H1 (cell line): Measurements from ENCODE around the gene EGFR. TPM values are rescaled to one million over a fixed set of nuclear protein-coding genes. Genes with fewer than 3 reads are reported as not detected.

Experiments used
- CTCF ChIA-PET: fragments of 300-600 bp; sonication (Branson Sonifier 250); formaldehyde crosslinking; loops from one replicate; lab custom pipeline; 2021; ENCODE audit not compliant: partially characterized antibody; lab: Charles Lee
- POLR2A ChIA-PET: fragments of 300-600 bp; sonication (Branson Sonifier 250); formaldehyde crosslinking; loops from one replicate; lab custom pipeline; 2021; ENCODE audit warnings: inconsistent platforms; ENCODE audit not compliant: partially characterized antibody; lab: Charles Lee
- DNase-seq, 2 experiments: peaks; one replicate each; pipeline versions ENCODE4 v3.0.0 to v3.0.0-alpha.2; 2010 to 2022; ENCODE audit warnings: low spot score in 2 of 2, low read depth in 1 of 2, mixed read lengths in 1 of 2
- FAIRE-seq: peaks from 2 replicates; lab custom pipeline; 2011; peaks lifted over from hg19 to GRCh38; lab: Jason Lieb, UNC
- H2AFZ ChIP-seq: 2 replicates; pipeline ENCODE4 v1.8.1; 2012; ENCODE audit warnings: low read length, inconsistent platforms
- H2AK5ac ChIP-seq: 2 replicates; pipeline ENCODE4 v1.6.1; 2013; ENCODE audit warnings: low read depth, low read length
- H2BK120ac ChIP-seq: replicated peaks from 2 replicates; pipeline ENCODE3; 2013; ENCODE audit warnings: low read depth, low read length, inconsistent platforms
- H2BK12ac ChIP-seq: 2 replicates; pipeline ENCODE4 v1.6.1; 2013; ENCODE audit warnings: low read depth, low read length
- H2BK15ac ChIP-seq: 2 replicates; pipeline ENCODE4 v1.6.1; 2013; ENCODE audit warnings: low read length
- H2BK20ac ChIP-seq: 2 replicates; pipeline ENCODE4 v1.6.1; 2013; ENCODE audit warnings: low read length
- H2BK5ac ChIP-seq: 2 replicates; pipeline ENCODE4 v1.6.1; 2013; ENCODE audit warnings: low read depth, low read length
- H3K14ac ChIP-seq: 2 replicates; pipeline ENCODE4 v1.6.1; 2013; ENCODE audit warnings: inconsistent platforms; ENCODE audit not compliant: insufficient read length
- H3K18ac ChIP-seq: 2 replicates; pipeline ENCODE4 v1.6.1; 2013; ENCODE audit warnings: low read length; ENCODE audit errors: extremely low read depth
- H3K23ac ChIP-seq: 2 replicates; pipeline ENCODE4 v1.6.1; 2013; ENCODE audit warnings: inconsistent platforms; ENCODE audit not compliant: insufficient read length
- H3K23me2 ChIP-seq: 2 replicates; pipeline ENCODE4 v1.6.1; 2013; ENCODE audit warnings: low read depth, low read length
- H3K27ac ChIP-seq: 2 replicates; pipeline ENCODE4 v1.6.1; 2011; ENCODE audit warnings: low read depth, low read length, inconsistent platforms
- H3K27me3 ChIP-seq, 4 experiments: replicated peaks in 1 of 4; 1 replicate in 1 of 4; 2 replicates in 3 of 4; pipeline versions ENCODE4 v1.6.1 to v1.8.1; 2011 to 2013; ENCODE audit warnings: low read length in 3 of 4, mild to moderate bottlenecking in 3 of 4, inconsistent platforms in 2 of 4, mixed read lengths in 2 of 4, moderate library complexity in 1 of 4; ENCODE audit not compliant: control insufficient read depth in 3 of 4, insufficient read depth in 3 of 4; ENCODE audit errors: extremely low read depth in 1 of 4
- H3K36me3 ChIP-seq, 4 experiments: 2 replicates each; pipeline versions ENCODE4 v1.6.1 to v1.8.1; 2011 to 2013; ENCODE audit warnings: mild to moderate bottlenecking in 4 of 4, low read length in 3 of 4, moderate library complexity in 2 of 4, control low read depth in 1 of 4, inconsistent platforms in 1 of 4; ENCODE audit not compliant: insufficient read depth in 4 of 4, control insufficient read depth in 2 of 4
- H3K4ac ChIP-seq: replicated peaks from 2 replicates; pipeline ENCODE3; 2013; ENCODE audit warnings: low read length, low read depth, mixed read lengths, inconsistent platforms; ENCODE audit not compliant: insufficient read length
- H3K4me1 ChIP-seq, 4 experiments: replicated peaks in 1 of 4; 1 replicate in 1 of 4; 2 replicates in 3 of 4; pipeline versions ENCODE4 v1.6.1 to v1.8.1; 2011 to 2013; ENCODE audit warnings: low read length in 3 of 4, inconsistent platforms in 2 of 4, mixed read lengths in 1 of 4; ENCODE audit not compliant: insufficient read depth in 4 of 4, control insufficient read depth in 3 of 4
- H3K4me2 ChIP-seq, 2 experiments: 2 replicates each; pipeline versions ENCODE4 v1.6.1 to v1.8.1; 2011 to 2013; ENCODE audit warnings: low read depth in 2 of 2, low read length in 2 of 2, control low read depth in 1 of 2, inconsistent platforms in 1 of 2, mild to moderate bottlenecking in 1 of 2; ENCODE audit not compliant: insufficient read depth in 1 of 2
- H3K4me3 ChIP-seq, 4 experiments: fragments of 200-600, 300-600 bp in 1 of 4; sonication (generic), shearing (Covaris generic), sonication (Bioruptor Twin) in 1 of 4; 2 replicates each; pipeline versions ENCODE4 v1.5.1 to v1.8.1; 2011 to 2016; ENCODE audit warnings: low read length in 4 of 4, low read depth in 3 of 4, control low read depth in 2 of 4, inconsistent platforms in 2 of 4, mild to moderate bottlenecking in 2 of 4, mixed read lengths in 1 of 4, moderate library complexity in 1 of 4; ENCODE audit not compliant: insufficient read depth in 2 of 4; ENCODE audit errors: extremely low read depth in 1 of 4
- H3K56ac ChIP-seq: replicated peaks from 2 replicates; pipeline ENCODE3; 2013; ENCODE audit warnings: low read depth, mild to moderate bottlenecking, mixed read lengths, low read length, inconsistent platforms; ENCODE audit not compliant: insufficient read length
- H3K79me1 ChIP-seq: 2 replicates; pipeline ENCODE4 v1.6.1; 2013; ENCODE audit warnings: low read depth, low read length, control low read depth
- H3K79me2 ChIP-seq, 2 experiments: 2 replicates each; pipeline versions ENCODE4 v1.6.1 to v1.8.1; 2012 to 2013; ENCODE audit warnings: low read length in 2 of 2, mild to moderate bottlenecking in 2 of 2, inconsistent platforms in 1 of 2; ENCODE audit not compliant: insufficient read depth in 2 of 2, control insufficient read depth in 1 of 2
- H3K9ac ChIP-seq, 4 experiments: replicated peaks in 1 of 4; 1 replicate in 1 of 4; 2 replicates in 3 of 4; pipeline versions ENCODE4 v1.6.1 to v1.8.1; 2011 to 2013; ENCODE audit warnings: low read depth in 3 of 4, low read length in 3 of 4, control low read depth in 2 of 4, mild to moderate bottlenecking in 2 of 4, moderate library complexity in 2 of 4, inconsistent platforms in 1 of 4; ENCODE audit errors: extremely low read depth in 1 of 4
- H3K9me3 ChIP-seq, 2 experiments: 2 replicates each; pipeline versions ENCODE4 v1.6.1 to v1.8.1; 2012 to 2013; ENCODE audit warnings: mild to moderate bottlenecking in 2 of 2, moderate library complexity in 2 of 2, control low read depth in 1 of 2, inconsistent platforms in 1 of 2, low read depth in 1 of 2, low read length in 1 of 2, mixed read lengths in 1 of 2; ENCODE audit not compliant: insufficient read depth in 2 of 2
- H4K20me1 ChIP-seq, 2 experiments: replicated peaks in 1 of 2; 2 replicates each; pipeline versions ENCODE3 to v1.8.1; 2011 to 2013; ENCODE audit warnings: inconsistent platforms in 2 of 2, low read length in 2 of 2, mild to moderate bottlenecking in 1 of 2; ENCODE audit not compliant: insufficient read depth in 2 of 2, control insufficient read depth in 1 of 2
- H4K5ac ChIP-seq: 2 replicates; pipeline ENCODE4 v1.6.1; 2013; ENCODE audit warnings: low read length, low read depth, mixed read lengths, inconsistent platforms; ENCODE audit not compliant: insufficient read length
- H4K8ac ChIP-seq: 2 replicates; pipeline ENCODE4 v1.8.0; 2013; ENCODE audit warnings: mild to moderate bottlenecking, moderate library complexity, low read length, inconsistent platforms; ENCODE audit not compliant: insufficient read depth; ENCODE audit errors: extremely low read depth
- H4K91ac ChIP-seq: replicated peaks from 2 replicates; pipeline ENCODE3; 2013; ENCODE audit warnings: low read length, mixed read lengths, inconsistent platforms; ENCODE audit not compliant: insufficient read length
- BACH1 ChIP-seq: IDR thresholded peaks from 2 replicates; pipeline ENCODE4 v1.6.1; 2012; ENCODE audit warnings: low read length, improper control_type of control experiment
- BRCA1 ChIP-seq: IDR thresholded peaks from 2 replicates; pipeline ENCODE4 v1.6.1; 2012; ENCODE audit warnings: low read depth, low read length, improper control_type of control experiment
- KDM5A ChIP-seq: fragments of 200-600 bp; IDR thresholded peaks from 2 replicates; pipeline ENCODE4 v1.7.1; 2012; ENCODE audit warnings: mild to moderate bottlenecking, low read length, inconsistent platforms, mixed read lengths
- MAFK ChIP-seq: IDR thresholded peaks from 2 replicates; pipeline ENCODE4 v1.6.1; 2012; ENCODE audit warnings: low read depth, mild to moderate bottlenecking, improper control_type of control experiment, low read length
- NANOG ChIP-seq: IDR thresholded peaks from 2 replicates; pipeline ENCODE4 v1.6.1; 2011; ENCODE audit warnings: low read length, low read depth, mild to moderate bottlenecking, inconsistent platforms; ENCODE audit not compliant: insufficient read depth, poor library complexity, severe bottlenecking
- POLR2A ChIP-seq, 2 experiments: IDR thresholded peaks; 1 replicate in 1 of 2; 2 replicates in 1 of 2; pipeline ENCODE4 v1.6.1; 2011; ENCODE audit warnings: low read depth in 2 of 2, low read length in 2 of 2, mild to moderate bottlenecking in 2 of 2; ENCODE audit errors: control extremely low read depth in 1 of 2
- RNF2 ChIP-seq: fragments of 200-900, 300-1000 bp; sonication (generic); IDR thresholded peaks from 2 replicates; pipeline ENCODE4 v1.7.1; 2016; ENCODE audit warnings: borderline replicate concordance, low read depth, mild to moderate bottlenecking, antibody characterized with exemption, low read length; ENCODE audit not compliant: poor library complexity, severe bottlenecking; ENCODE audit errors: missing control alignments
- RXRA ChIP-seq: IDR thresholded peaks from 2 replicates; pipeline ENCODE4 v1.6.1; 2011; ENCODE audit warnings: low read depth, mild to moderate bottlenecking, low read length, moderate library complexity; ENCODE audit not compliant: insufficient read depth
- SIN3A ChIP-seq, 2 experiments: IDR thresholded peaks in 1 of 2; conservative IDR thresholded peaks in 1 of 2; 2 replicates each; pipeline ENCODE4 v1.6.1; 2011 to 2012; ENCODE audit warnings: low read length in 2 of 2, improper control_type of control experiment in 1 of 2, low read depth in 1 of 2, mild to moderate bottlenecking in 1 of 2
- SIRT6 ChIP-seq: IDR thresholded peaks from one replicate; pipeline ENCODE4 v1.7.1; 2012; ENCODE audit warnings: low read length, inconsistent platforms
- SP1 ChIP-seq: IDR thresholded peaks from 2 replicates; pipeline ENCODE4 v1.6.1; 2011; ENCODE audit warnings: low read depth, low read length
- SP4 ChIP-seq: IDR thresholded peaks from 2 replicates; pipeline ENCODE4 v1.6.1; 2012; ENCODE audit warnings: low read length, inconsistent platforms
- TAF1 ChIP-seq: IDR thresholded peaks from 2 replicates; pipeline ENCODE4 v1.6.1; 2011; ENCODE audit warnings: mild to moderate bottlenecking, low read depth, low read length
- TCF12 ChIP-seq: IDR thresholded peaks from 2 replicates; pipeline ENCODE4 v1.6.1; 2011; ENCODE audit warnings: low read depth, mild to moderate bottlenecking, low read length
- WGBS, 2 experiments: shearing (Covaris generic) in 1 of 2; methylation state at CpG; one replicate each; pipeline versions ENCODE4 v1.1.6 to v1.1.7; 2013 to 2015; ENCODE audit warnings: low lambda C conversion rate in 2 of 2, mixed read lengths in 2 of 2, inconsistent platforms in 1 of 2, low coverage in 1 of 2, missing lambda C conversion rate in 1 of 2; ENCODE audit not compliant: insufficient replicate concordance in 2 of 2, insufficient coverage in 1 of 2, insufficient read length in 1 of 2; ENCODE audit errors: extremely low coverage in 1 of 2, missing lambda C conversion rate in 1 of 2; 5-methylcytosine and 5-hydroxymethylcytosine counted together
- polyA plus RNA-seq, 7 experiments: library from polyadenylated mRNA; depleted of rRNA in 3 of 7; stranded (reverse) in 5 of 7; unstranded in 2 of 7; fragments of >200 nt in 5 of 7; fragments of 200-250 nt in 2 of 7; gene quantifications; 1 replicate in 5 of 7; 2 replicates in 1 of 7; 4 replicates in 1 of 7; pipeline versions ENCODE4 v1.2.1 to v1.2.3, GENCODE V29; 2011 to 2013; ENCODE audit warnings: missing spikeins in 2 of 7, mixed read lengths in 2 of 7
- total RNA-seq: library from RNA; stranded (reverse); fragmentation: NEBNext Ultra II Directional; extraction: Animal tissue kit (Norgen Biotek cat#: 25700); gene quantifications from 2 replicates; pipeline ENCODE4 v1.2.1, GENCODE V29; 2021

Gene EGFR
- total and polyA plus RNA-seq, 2 of the 8 experiments (the other 6 are each of a cell fraction or from before 2014, with no cell fraction given): 1.9 to 5.8 TPM

GRCh38 chr7:55150709-55151451 lies 132.1 kb downstream of the EGFR start:
- Histone ChIP-seq H3K4ac (no peak overlapping the region), H2BK15ac (no peak overlapping the region), H3K4me3 (no peak overlapping the region), H3K4me2 (no peak overlapping the region), H2BK5ac (no peak overlapping the region), H3K23me2 (no peaks in the 10 kb centered on the region), H2AFZ (no peak overlapping the region), H3K79me1 (no peaks in the 10 kb centered on the region), H3K56ac (no peak overlapping the region), H3K27me3 (no peaks in the 10 kb centered on the region), H3K79me2 (no peaks in the 10 kb centered on the region), H3K9ac (no peak overlapping the region), H2BK20ac (no peak overlapping the region), H4K8ac (no peak overlapping the region), H3K14ac (no peak overlapping the region), H3K18ac (no peak overlapping the region), H3K36me3 (no peaks in the 10 kb centered on the region), H4K5ac (no peak overlapping the region), H3K9me3 (no peaks in the 10 kb centered on the region), H2AK5ac (no peak overlapping the region), H2BK120ac (no peak overlapping the region), H3K4me1 (no peaks in the 10 kb centered on the region), H2BK12ac (no peak overlapping the region), H4K20me1 (no peaks in the 10 kb centered on the region), H4K91ac (no peak overlapping the region), H3K23ac (no peak overlapping the region), H3K27ac (no peak overlapping the region)
- FAIRE-seq (no peak), DNase-seq (no peak)
- POLR2A ChIA-PET: interaction anchor here (0.7 kb wide), 1 partner anchor 104 kb away, joined by 3 read pairs; no protein-coding TSS in a partner anchor
- CTCF ChIA-PET: interaction anchor here (1.0 to 1.4 kb wide), 4 partner anchors 9 to 50 kb away, joined by 3 to 4 read pairs (median 4); no protein-coding TSS in a partner anchor
- 91% methylated on average over 8 of the region's 8 CpGs; no CpG with 5 or more reads in 1 of the 2 experiments for WGBS, 2 experiments
- TF ChIP-seq RXRA (no peak), MAFK (no peak), SIRT6 (no peak), NANOG (no peak), TCF12 (no peak), SP1 (no peak), TAF1 (no peak), BRCA1 (no peak), RNF2 (no peak), BACH1 (no peak), KDM5A (no peak), SIN3A (conservative IDR thresholded peaks at IDR 0.05 in 1 of 2, IDR thresholded peaks at IDR 0.05 in 1 of 2; ENCODE audit: low read depth in 1 of 2, low read length in 2 of 2) (no peak), POLR2A (IDR thresholded peaks at IDR 0.05; ENCODE audit: control extremely low read depth in 1 of 2, low read depth in 2 of 2, low read length in 2 of 2) (no peak), SP4 (no peak)
